K562 (cell line): ENCODE data around the gene METTL23. TPM values are rescaled to one million over a fixed set of nuclear protein-coding genes. Genes with fewer than 3 reads are reported as not detected.

ENCODE experiments used
- ATAC-seq: fragments of 200-7000 bp; cut with Tn5 transposase; 3 replicates; pipeline ENCODE4 v1.9.1; 2020; ENCODE audit warnings: moderate library complexity
- BruUV-seq: library from RNA; stranded (reverse); fragments of 400-500 nt; replicated peaks from 2 replicates; lab custom pipeline; 2021; lab: Mats Ljungman, UMichigan
- CTCF ChIA-PET: fragments of 300-600 bp; formaldehyde crosslinking; extraction: SDS; loops from one replicate; lab custom pipeline; 2021; ENCODE audit warnings: low intra/inter-chr PET ratio; lab: Yijun Ruan, JAX
- POLR2A ChIA-PET: fragments of 300-600, 350-650 bp; sonication (Branson Sonifier 250); formaldehyde crosslinking; extraction: SDS; loops from one replicate; lab custom pipeline; 2021; ENCODE audit warnings: antibody characterized with exemption, inconsistent platforms; lab: Yijun Ruan, JAX
- DNase-seq, 4 experiments: peaks; one replicate each; pipeline versions ENCODE4 v3.0.0 to v3.0.0-alpha.2; 2011 to 2018; ENCODE audit warnings: low spot score in 3 of 4, mixed read lengths in 3 of 4; ENCODE audit errors: extremely low read depth in 1 of 4
- FAIRE-seq: peaks from 2 replicates; lab custom pipeline; 2011; peaks lifted over from hg19 to GRCh38; lab: Jason Lieb, UNC
- H2AFZ ChIP-seq: 2 replicates; pipeline ENCODE4 v1.6.0; 2011; ENCODE audit warnings: low read depth, low read length, control low read depth, inconsistent platforms
- H3K27ac ChIP-seq: fragments of 200-600 bp; 3 replicates; pipeline ENCODE4 v1.8.0; 2011; ENCODE audit warnings: low read depth, mild to moderate bottlenecking, control low read depth, inconsistent platforms, low read length, moderate library complexity, mixed read lengths; ENCODE audit errors: extremely low read depth
- H3K27me3 ChIP-seq, 2 experiments: fragments of 300-600 bp in 1 of 2; 2 replicates in 1 of 2; 3 replicates in 1 of 2; pipeline versions ENCODE4 v1.6.0 to v1.8.0; 2011; ENCODE audit warnings: inconsistent platforms in 2 of 2, low read length in 2 of 2, mild to moderate bottlenecking in 1 of 2, mixed read lengths in 1 of 2, moderate library complexity in 1 of 2; ENCODE audit not compliant: control insufficient read depth in 2 of 2, insufficient read depth in 2 of 2
- H3K36me3 ChIP-seq: fragments of 300-600 bp; 3 replicates; pipeline ENCODE4 v1.8.0; 2011; ENCODE audit warnings: mild to moderate bottlenecking, low read length, inconsistent platforms; ENCODE audit not compliant: control insufficient read depth, insufficient read depth
- H3K4me1 ChIP-seq, 2 experiments: fragments of 200-600 bp in 1 of 2; replicated peaks in 1 of 2; 2 replicates in 1 of 2; 3 replicates in 1 of 2; pipeline versions ENCODE4 v1.5.1 to v1.8.0; 2011; ENCODE audit warnings: inconsistent platforms in 2 of 2, low read length in 2 of 2, mild to moderate bottlenecking in 1 of 2, mixed read lengths in 1 of 2, moderate library complexity in 1 of 2; ENCODE audit not compliant: control insufficient read depth in 2 of 2, insufficient read depth in 2 of 2
- H3K4me2 ChIP-seq: 2 replicates; pipeline ENCODE4 v1.6.1; 2011; ENCODE audit warnings: low read length, control low read depth, inconsistent platforms, mixed read lengths; ENCODE audit not compliant: insufficient read depth
- H3K4me3 ChIP-seq: fragments of 200-600 bp; sonication (generic), shearing (Covaris generic); 2 replicates; pipeline ENCODE4 v1.5.1; 2016; ENCODE audit warnings: control low read depth, inconsistent platforms
- H3K79me2 ChIP-seq: fragments of 200-600 bp; 3 replicates; pipeline ENCODE4 v1.8.0; 2011; ENCODE audit warnings: low read length, inconsistent platforms; ENCODE audit not compliant: control insufficient read depth, insufficient read depth
- H3K9ac ChIP-seq, 2 experiments: 2 replicates each; pipeline versions ENCODE4 v1.6.0 to v1.6.1; 2011; ENCODE audit warnings: low read depth in 2 of 2, low read length in 2 of 2, control low read depth in 1 of 2, inconsistent platforms in 1 of 2, mild to moderate bottlenecking in 1 of 2, mixed read lengths in 1 of 2; ENCODE audit not compliant: insufficient read depth in 1 of 2
- H3K9me1 ChIP-seq: one replicate; pipeline ENCODE4 v1.6.0; 2011; ENCODE audit warnings: inconsistent platforms, mild to moderate bottlenecking, low read length, moderate library complexity; ENCODE audit not compliant: control insufficient read depth, insufficient read depth
- H3K9me3 ChIP-seq: replicated peaks from 2 replicates; pipeline ENCODE4 v1.5.1; 2011; ENCODE audit warnings: low read depth, low read length, inconsistent platforms; ENCODE audit not compliant: control insufficient read depth, insufficient read depth
- H4K20me1 ChIP-seq: replicated peaks from 2 replicates; pipeline ENCODE4 v1.6.1; 2011; ENCODE audit warnings: low read length, inconsistent platforms, mixed read lengths; ENCODE audit not compliant: control insufficient read depth, insufficient read depth
- CREBBP ChIP-seq: IDR thresholded peaks from one replicate; pipeline ENCODE4 v1.6.1; 2012; ENCODE audit warnings: low read depth, mild to moderate bottlenecking, control low read depth, inconsistent platforms, low read length
- EGR1 ChIP-seq: fragments of 450-650 bp; conservative IDR thresholded peaks from 2 replicates; pipeline ENCODE4 v1.6.1; 2017; ENCODE audit warnings: mild to moderate bottlenecking
- ETV6 ChIP-seq, 3 experiments: fragments of 150-350 bp in 1 of 3; sonication (generic) in 1 of 3; formaldehyde crosslinking in 1 of 3; IDR thresholded peaks; 2 replicates each; pipeline versions ENCODE4 v1.6.1 to v1.8.0; 2014 to 2022; ENCODE audit warnings: borderline replicate concordance in 2 of 3, low read depth in 2 of 3, antibody characterized with exemption in 1 of 3, low read length in 1 of 3, mild to moderate bottlenecking in 1 of 3, missing genetic modification reagents in 1 of 3
- FOSL1 ChIP-seq: fragments of 200-800 bp; sonication (Bioruptor generic); conservative IDR thresholded peaks from 2 replicates; pipeline ENCODE4 v1.6.1; 2016; ENCODE audit warnings: missing genetic modification characterization, missing compliant biosample characterization
- MXI1 ChIP-seq: IDR thresholded peaks from 2 replicates; pipeline ENCODE4 v1.6.1; 2011; ENCODE audit warnings: low read depth, mild to moderate bottlenecking, improper control_type of control experiment, low read length
- NR2C1 ChIP-seq, 2 experiments: fragments of 450-650 bp; IDR thresholded peaks; 2 replicates each; pipeline ENCODE4 v1.6.1; 2017; ENCODE audit warnings: mild to moderate bottlenecking in 2 of 2, antibody characterized with exemption in 1 of 2, inconsistent platforms in 1 of 2, missing compliant biosample characterization in 1 of 2, missing genetic modification characterization in 1 of 2
- ZBTB12 ChIP-seq: fragments of 250-450 bp; sonication (Bioruptor Pico); IDR thresholded peaks from 2 replicates; pipeline ENCODE4 v1.4.0; 2020
- ZFP36 ChIP-seq: fragments of 150-350 bp; IDR thresholded peaks from 2 replicates; pipeline ENCODE4 v1.6.1; 2018; ENCODE audit warnings: low read length, low read depth; ENCODE audit not compliant: partially characterized antibody
- ZKSCAN1 ChIP-seq: fragments of 150-350 bp; IDR thresholded peaks from 2 replicates; pipeline ENCODE4 v1.6.1; 2016; ENCODE audit warnings: low read depth, low read length
- ZNF311 ChIP-seq: fragments of 250-450 bp; sonication (Bioruptor Pico); IDR thresholded peaks from 2 replicates; pipeline ENCODE4 v1.4.0; 2020; ENCODE audit warnings: mild to moderate bottlenecking, moderate library complexity
- WGBS: fragments of 100-300 bp; shearing (Covaris generic); methylation state at CpG from one replicate; pipeline ENCODE4 v1.1.6; 2016; ENCODE audit warnings: low coverage, mixed read lengths; ENCODE audit not compliant: insufficient coverage; ENCODE audit errors: missing lambda C conversion rate; 5-methylcytosine and 5-hydroxymethylcytosine counted together
- in situ Hi-C: fragments of 300-500 bp; cut with MboI; formaldehyde crosslinking; loops from 4 replicates; pipeline ENCODE4 v1.15.0; 2018; ENCODE audit warnings: inconsistent platforms, mixed read lengths
- intact Hi-C: fragments of 100-400 bp; cut with micrococcal nuclease; formaldehyde crosslinking; loops from 2 replicates; pipeline ENCODE4 v1.14.2; 2022
- polyA plus RNA-seq, 8 experiments: library from polyadenylated mRNA; depleted of rRNA in 4 of 8; stranded (reverse) in 5 of 8; unstranded in 3 of 8; fragments of >200 nt; fragmentation: Nextera tagmentation in 2 of 8; fragmentation: Illumina TruSeq in 1 of 8; extraction: Ambion mirVana in 2 of 8; extraction: Trizol in 1 of 8; gene quantifications; 2 replicates each; pipeline versions ENCODE4 v1.2.1 to v1.2.3, GENCODE V29; 2011 to 2014; ENCODE audit warnings: inconsistent platforms in 1 of 8, missing spikeins in 1 of 8
- total RNA-seq, 7 experiments: library from RNA; depleted of rRNA in 6 of 7; stranded (reverse); fragments of >200 nt in 6 of 7; fragmentation: Illumina TruSeq in 2 of 7; extraction: Trizol in 2 of 7; gene quantifications; 2 replicates each; pipeline versions ENCODE4 v1.2.1 to v1.2.3, GENCODE V29; 2011 to 2021; ENCODE audit warnings: low replicate concordance in 1 of 7

METTL23 gene
- total and polyA plus RNA-seq, 9 of the 15 experiments (the other 6 are each of a cell fraction or from before 2014, with no cell fraction given): 29.4 to 67.3 (median 41.6) TPM

DNA sequence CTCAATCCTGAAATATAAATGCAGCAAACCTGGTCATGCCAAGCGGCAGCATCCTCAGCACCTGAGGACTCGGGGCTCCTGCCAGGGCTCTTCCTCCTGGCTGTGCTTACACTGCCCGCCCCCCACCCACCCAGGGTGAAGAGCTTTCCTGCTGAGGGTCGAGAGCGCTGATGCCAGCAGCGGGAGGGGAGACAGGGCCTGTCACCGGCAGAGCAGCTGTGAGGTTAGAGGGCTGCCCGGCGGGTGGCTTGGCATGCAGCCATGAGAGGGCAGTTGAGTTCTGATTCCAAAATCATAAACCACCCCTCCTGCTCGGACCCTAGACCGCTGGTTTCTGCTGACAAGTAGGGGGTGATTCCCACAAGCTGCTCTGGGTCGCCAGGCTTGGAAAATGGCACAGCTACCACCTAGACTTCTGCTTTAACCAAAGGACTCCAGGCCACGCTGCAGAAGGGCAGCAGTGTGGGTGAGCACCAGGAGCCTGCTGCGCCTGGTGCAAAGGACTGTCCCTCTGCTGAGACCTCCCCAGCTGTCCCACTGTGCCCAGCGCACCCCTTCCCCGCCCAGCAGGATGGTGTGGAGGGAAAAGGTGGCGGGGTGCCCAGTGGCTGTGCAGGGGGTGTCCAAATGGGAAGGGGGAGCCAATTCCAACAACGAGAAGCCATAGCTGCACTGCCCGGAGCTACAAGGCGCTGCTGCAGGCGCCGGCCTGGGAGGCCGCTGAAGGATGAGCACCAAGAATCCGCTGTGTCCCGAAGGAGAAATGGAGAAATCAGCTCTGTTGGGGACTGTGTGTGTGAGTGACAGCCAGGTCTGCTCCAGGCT lies 42.5 kb upstream of the METTL23 start:
- 0 out of 4 replicates have a peak overlapping the region, but pooled peaks of 1 of the 2 experiments have one; percentile 4 for H3K9ac ChIP-seq
- no peak for DNase-seq
- no peak overlapping the region for H2AFZ ChIP-seq
- no peaks in the 10 kb centered on the region; the same call in none of the 2 replicates for H4K20me1 ChIP-seq
- WGBS: 75% methylated on average over 22 of the region's 25 CpGs
- no peaks in the 10 kb centered on the region for H3K27me3 ChIP-seq
- TF ChIP-seq NR2C1 (IDR thresholded peaks at IDR 0.05): no peak
- 0 out of 2 replicates have a peak, but pooled peaks have one; percentile 0 for TF ChIP-seq NR2C1 (tag; IDR thresholded peaks at IDR 0.05)
- no peak for TF ChIP-seq CREBBP
- TF ChIP-seq, all 486 proteins: peak for 1
- ATAC-seq (no peak), FAIRE-seq (no peak)
- intact Hi-C loops (loop anchor here (1.0 to 5.0 kb wide), 2 partner anchors 31 to 62 kb away; no protein-coding TSS in a partner anchor), in situ Hi-C loops (loop anchor here (5.0 kb wide), 1 partner anchor 162 kb away; no protein-coding TSS in a partner anchor)
- POLR2A ChIA-PET: interaction anchor here (0.6 to 1.0 kb wide), 3 partner anchors 90 to 688 kb away, joined by 3 read pairs; no protein-coding TSS in a partner anchor
- H3K4me2 ChIP-seq: no peak overlapping the region
- no peaks in the 10 kb centered on the region for H3K36me3 ChIP-seq
- no TSS peak for BruUV-seq
- CTCF ChIA-PET: interaction anchor here (1.1 kb wide), 1 partner anchor 125 kb away, joined by 3 read pairs; no protein-coding TSS in a partner anchor
- no peak overlapping the region for H3K27ac ChIP-seq
- H3K9me3 ChIP-seq: no peaks in the 10 kb centered on the region
- H3K79me2 ChIP-seq: no peaks in the 10 kb centered on the region
- no peaks in the 10 kb centered on the region for H3K9me1 ChIP-seq
- H3K4me3 ChIP-seq: no peak overlapping the region
- H3K4me1 ChIP-seq: peaks cover 18 to 55% of the 10 kb centered on the region in 2 experiments

DNA sequence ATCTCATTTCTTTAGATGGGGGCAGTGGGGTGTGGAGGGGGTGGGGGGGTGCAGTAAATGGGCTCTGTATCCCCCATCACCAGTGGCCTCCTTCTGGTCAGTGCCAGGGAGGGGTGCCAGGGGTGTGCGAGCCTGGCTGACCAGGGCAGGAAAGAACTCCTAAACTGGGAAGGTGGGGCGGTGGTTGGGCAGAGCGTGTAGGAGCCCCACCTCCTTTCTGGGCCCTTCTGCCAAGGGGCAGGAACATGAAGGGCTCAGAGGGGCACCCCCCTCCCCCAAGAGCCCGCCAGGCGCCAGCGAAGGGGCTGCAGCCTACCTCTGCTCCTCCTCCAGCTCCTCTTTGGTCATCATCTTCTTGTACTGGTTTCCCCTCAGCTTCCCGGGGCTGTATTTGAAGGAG lies 41.9 kb upstream of the METTL23 start:
- no peak overlapping the region for H2AFZ ChIP-seq
- no peak overlapping the region for H3K4me3 ChIP-seq
- FAIRE-seq: no peak
- no peak for DNase-seq
- H3K9ac ChIP-seq: no peak overlapping the region
- intact Hi-C loops: loop anchor here (5.0 kb wide), 1 partner anchor 62 kb away; no protein-coding TSS in a partner anchor
- ChIA-PET POLR2A (interaction anchor here (0.8 kb wide), 1 partner anchor 116 kb away, joined by 3 read pairs; no protein-coding TSS in a partner anchor), CTCF (no interaction called here)
- no peaks in the 10 kb centered on the region for H3K27me3 ChIP-seq
- 65% methylated on average over 6 of the region's 7 CpGs for WGBS
- no peak for ATAC-seq
- in situ Hi-C loops: loop anchor here (5.0 kb wide), 1 partner anchor 162 kb away; no protein-coding TSS in a partner anchor
- no peak overlapping the region for H3K4me2 ChIP-seq
- no peaks in the 10 kb centered on the region; the same call in none of the 2 replicates for H4K20me1 ChIP-seq
- no peaks in the 10 kb centered on the region for H3K9me3 ChIP-seq
- BruUV-seq: no TSS peak
- H3K4me1 ChIP-seq: peaks cover 22 to 61% of the 10 kb centered on the region in 2 experiments
- H3K27ac ChIP-seq: no peak overlapping the region
- H3K79me2 ChIP-seq: no peaks in the 10 kb centered on the region
- H3K36me3 ChIP-seq: no peaks in the 10 kb centered on the region
- H3K9me1 ChIP-seq: no peaks in the 10 kb centered on the region
- no peak for TF ChIP-seq MXI1
- TF ChIP-seq ETV6 (IDR thresholded peaks at IDR 0.05; ENCODE audit: borderline replicate concordance in 1 of 2, low read depth in 2 of 2, low read length in 1 of 2): no peak
- no peak for TF ChIP-seq ETV6 (CRISPR knock-in tag; IDR thresholded peaks at IDR 0.05; ENCODE audit: borderline replicate concordance)
- TF ChIP-seq ZNF311 (CRISPR knock-in tag): no peak
- TF ChIP-seq ZKSCAN1: no peak
- no peak for TF ChIP-seq EGR1
- no peak for TF ChIP-seq FOSL1 (tag)
- no peak for TF ChIP-seq ZBTB12 (CRISPR knock-in tag)
- no peak for TF ChIP-seq ZFP36
